Right lobe of liver (tissue), 6 donors: ENCODE data around the gene TWNK. TPM values are rescaled to one million over a fixed set of nuclear protein-coding genes. Genes with fewer than 3 reads are reported as not detected.

ENCODE experiments used
- ATAC-seq, 4 donors: fragments of 200-7000 bp; cut with Tn5 transposase; one replicate each; pipeline ENCODE4 v1.9.1; 2020; ENCODE audit warnings: mild to moderate bottlenecking in 4 of 4, moderate library complexity in 4 of 4
- DNase-seq, 3 donors: peaks; one replicate each; pipeline ENCODE4 v3.0.0-alpha.2; 2020
- H3K27ac ChIP-seq, 3 donors: fragments of 200-600 bp; one replicate each; pipeline ENCODE4 v1.8.0; 2022
- H3K27me3 ChIP-seq, 2 donors: fragments of 200-600 bp; one replicate each; pipeline ENCODE4 v1.8.0; 2022
- H3K36me3 ChIP-seq, 4 donors: fragments of 200-600 bp; sonication (generic) in 1 of 4; one replicate each; pipeline versions ENCODE4 v1.5.1 to v1.8.0; 2017 to 2022; ENCODE audit warnings: control low read depth in 1 of 4
- H3K4me1 ChIP-seq, 4 donors: fragments of 200-600 bp; sonication (generic) in 1 of 4; one replicate each; pipeline versions ENCODE4 v1.5.1 to v1.8.0; 2017 to 2022; ENCODE audit warnings: control low read depth in 1 of 4
- H3K4me3 ChIP-seq, 3 donors: fragments of 200-600 bp; one replicate each; pipeline ENCODE4 v1.8.0; 2022
- H3K9me3 ChIP-seq, 4 donors: fragments of 200-600 bp; sonication (generic) in 1 of 4; one replicate each; pipeline versions ENCODE4 v1.5.1 to v1.8.0; 2017 to 2022; ENCODE audit warnings: control low read depth in 1 of 4
- CTCF ChIP-seq, 4 donors: fragments of 200-600 bp in 3 of 4; fragments of 450-650 bp in 1 of 4; IDR thresholded peaks; one replicate each; pipeline versions ENCODE4 v1.5.1 to v1.8.0; 2016 to 2022; ENCODE audit warnings: antibody characterized with exemption in 4 of 4, mild to moderate bottlenecking in 2 of 4
- POLR2A ChIP-seq: fragments of 450-650 bp; IDR thresholded peaks from one replicate; pipeline ENCODE4 v1.6.1; 2017; ENCODE audit warnings: antibody characterized with exemption, mild to moderate bottlenecking
- WGBS: methylation state at CpG from one replicate; pipeline ENCODE4 v1.1.6; 2018; ENCODE audit warnings: low coverage, low lambda C conversion rate; ENCODE audit not compliant: insufficient coverage; ENCODE audit errors: missing lambda C conversion rate; 5-methylcytosine and 5-hydroxymethylcytosine counted together
- intact Hi-C, 2 donors: fragments of 100-400 bp; cut with DNase I; formaldehyde crosslinking; loops; one replicate each; pipeline versions ENCODE4 v1.11.2 to v1.14.1; 2022
- total RNA-seq, 6 experiments: library from RNA; depleted of rRNA in 2 of 6; stranded (reverse); fragments of >200 nt in 2 of 6; fragmentation: NEBNext Ultra II Directional in 3 of 6; extraction: Animal tissue kit (Norgen Biotek cat#: 25700) in 3 of 6; gene quantifications; one replicate each; pipeline versions ENCODE4 v1.1.0 to v1.2.4, GENCODE V29; 2016 to 2023
- donor health status: DM: no; HTN: yes; CAD: no.
- donor health status: DM: no; HTN: no; CAD: no.
- donor health status: DM: no; HTN: no; CAD: no.
- donor health status: DM: no; HTN: yes; CAD: no.
- donor health status: DM: no; HTN: yes; CAD: no.

TWNK gene
- total RNA-seq, 6 experiments from 2014 or later: 2.9 to 8.4 (median 4.6) TPM

GRCh38 chr10:100996678-100997359 is 9.5 kb downstream of the TWNK start:
- H3K9me3 ChIP-seq: no peaks in the 10 kb centered on the region
- H3K4me1 ChIP-seq: peaks cover 0 to 18% (median 3%) of the 10 kb centered on the region in 4 donors
- H3K27ac ChIP-seq: peak overlapping the region; percentile 96 to 100 (median 97)
- WGBS: 13% methylated on average over 8 of the region's 46 CpGs
- intact Hi-C loops: no loop called here
- no peaks in the 10 kb centered on the region for H3K27me3 ChIP-seq
- H3K36me3 ChIP-seq: peaks cover 0 to 3% (median 0%) of the 10 kb centered on the region in 4 donors
- DNase-seq: peak in 2 of 3 donors; percentile 61 to 72
- TF ChIP-seq CTCF (IDR thresholded peaks at IDR 0.05): no peak
- TF ChIP-seq POLR2A: no peak
- H3K4me3 ChIP-seq: peak overlapping the region; percentile 77 to 81 (median 78)
- ATAC-seq: peak; percentile 1 to 39 (median 5)

DNA sequence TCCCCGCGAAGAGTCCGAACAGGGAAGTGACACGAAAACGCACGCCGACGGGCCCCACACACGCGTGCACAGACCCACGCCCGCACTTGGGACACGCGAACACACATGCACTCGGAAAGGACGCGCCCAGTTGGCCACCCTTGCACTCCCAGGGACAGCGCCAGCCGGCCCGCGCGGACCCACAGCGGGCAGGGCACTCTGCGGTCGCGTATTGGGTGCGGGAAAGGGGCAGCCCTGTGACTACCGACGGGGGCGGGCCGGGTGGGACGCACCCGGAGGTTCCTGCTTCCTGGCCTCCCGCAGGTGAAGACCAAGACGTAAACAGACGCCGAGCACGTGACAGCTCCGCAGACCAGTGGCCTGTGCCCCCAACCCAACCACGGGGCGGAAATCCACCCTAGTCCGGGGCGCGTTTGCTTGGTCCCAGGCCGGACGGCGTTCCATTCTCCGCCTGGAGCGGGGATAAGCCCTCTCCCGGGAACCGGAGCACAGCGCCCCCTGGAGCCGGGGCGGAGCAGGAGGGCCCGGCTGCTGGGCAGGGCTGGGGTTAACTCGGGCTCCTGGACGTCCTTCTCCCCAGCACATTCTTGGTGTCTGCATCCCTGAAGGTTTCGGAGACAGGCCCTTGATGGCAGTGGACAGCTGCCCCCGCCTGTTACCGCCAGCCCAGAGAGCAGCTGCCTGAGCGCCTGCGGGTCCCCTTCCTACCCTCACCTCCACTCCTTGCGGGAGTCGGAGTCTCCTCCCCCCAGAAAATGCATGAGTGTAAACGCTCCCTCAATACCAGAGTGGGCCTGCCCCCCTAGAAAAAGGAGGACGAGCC is 10.2 kb downstream of the TWNK start:
- DNase-seq: peak; percentile 85 to 89 (median 88)
- TF ChIP-seq POLR2A (peak; percentile 38), CTCF (IDR thresholded peaks at IDR 0.05) (peak; percentile 82 to 97 (median 90))
- Histone ChIP-seq H3K36me3 (peaks cover 0 to 3% (median 0%) of the 10 kb centered on the region in 4 donors), H3K27ac (peak overlapping the region; percentile 96 to 100 (median 97)), H3K27me3 (no peaks in the 10 kb centered on the region), H3K4me1 (peaks cover 0 to 18% (median 3%) of the 10 kb centered on the region in 4 donors), H3K9me3 (no peaks in the 10 kb centered on the region), H3K4me3 (peak overlapping the region; percentile 77 to 81 (median 78))
- intact Hi-C loops: no loop called here
- 0% methylated on average over 17 of the region's 66 CpGs for WGBS
- peak; percentile 69 to 75 (median 72) for ATAC-seq

DNA sequence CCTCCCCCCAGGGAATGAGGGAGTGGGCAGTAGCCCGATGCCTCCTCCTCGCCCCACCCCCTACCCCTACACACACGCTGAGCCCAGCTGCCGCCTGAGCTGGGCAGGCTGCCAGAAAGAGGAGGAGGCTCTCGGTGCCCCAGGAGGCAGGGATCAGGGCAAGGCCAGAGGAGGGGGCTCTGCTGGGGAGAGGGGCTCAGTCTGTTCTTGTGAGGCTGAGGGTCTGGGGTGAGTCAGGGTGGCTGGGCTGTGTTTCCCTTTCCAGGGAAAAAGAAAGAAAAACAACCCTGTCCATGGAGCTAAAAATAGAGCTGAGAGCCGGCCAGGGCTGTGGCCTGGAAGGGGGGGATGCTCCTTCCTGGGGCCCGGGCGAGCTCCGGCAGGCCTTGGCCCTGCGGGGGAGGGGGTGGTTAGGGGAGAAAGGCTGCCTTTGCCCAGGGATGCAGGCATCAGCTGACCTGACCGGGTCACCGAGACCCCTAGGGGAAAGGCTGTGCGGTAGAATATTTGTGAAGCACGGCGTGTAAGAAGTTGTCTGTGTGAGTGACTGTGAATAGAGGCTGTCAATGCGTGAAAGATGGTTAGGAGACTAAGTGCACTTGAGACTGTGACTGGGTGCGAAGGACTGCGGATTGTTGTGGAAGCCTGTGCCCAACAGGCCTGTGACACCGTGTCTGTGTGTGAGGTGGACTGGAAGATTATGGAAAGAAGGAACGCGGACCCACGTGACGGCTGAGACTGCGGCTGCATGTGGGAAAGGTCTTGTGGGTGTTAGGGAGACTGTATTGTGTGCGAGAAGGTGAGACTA is 11.0 kb downstream of the TWNK start:
- TF ChIP-seq POLR2A: no peak
- no peak for TF ChIP-seq CTCF (IDR thresholded peaks at IDR 0.05)
- H3K4me1 ChIP-seq: peaks cover 0 to 18% (median 3%) of the 10 kb centered on the region in 4 donors
- peak; percentile 86 to 88 (median 87) for DNase-seq
- 4% methylated on average over 19 of the region's 25 CpGs for WGBS
- peaks cover 0 to under 1% (median 0%) of the 10 kb centered on the region in 4 donors for H3K36me3 ChIP-seq
- no peaks in the 10 kb centered on the region for H3K27me3 ChIP-seq
- peak overlapping the region; percentile 77 to 81 (median 78) for H3K4me3 ChIP-seq
- ATAC-seq: peak; percentile 50 to 65 (median 58)
- H3K27ac ChIP-seq: peak overlapping the region; percentile 96 to 100 (median 97)
- no peaks in the 10 kb centered on the region for H3K9me3 ChIP-seq
- intact Hi-C loops: no loop called here
